Nephron (organoid): ENCODE data around the gene MELTF.

Source experiments
- H3K27ac Mint-ChIP-seq, 3 experiments: 2 replicates each; pipeline ENCODE4 v1.8.0; 2020; ENCODE audit warnings: mixed read lengths in 3 of 3, mild to moderate bottlenecking in 2 of 3, moderate library complexity in 1 of 3
- H3K27me3 Mint-ChIP-seq: 2 replicates; pipeline ENCODE4 v1.8.0; 2021; ENCODE audit warnings: low read depth, mild to moderate bottlenecking, moderate library complexity, mixed read lengths
- H3K36me3 Mint-ChIP-seq: 2 replicates; pipeline ENCODE4 v1.8.0; 2020; ENCODE audit warnings: low read depth, mixed read lengths
- H3K4me1 Mint-ChIP-seq: 2 replicates; pipeline ENCODE4 v1.8.0; 2020; ENCODE audit warnings: mixed read lengths
- H3K4me3 Mint-ChIP-seq, 3 experiments: 2 replicates each; pipeline ENCODE4 v1.8.0; 2020; ENCODE audit warnings: mild to moderate bottlenecking in 3 of 3, mixed read lengths in 3 of 3, moderate library complexity in 2 of 3
- H3K9me3 Mint-ChIP-seq: 2 replicates; pipeline ENCODE4 v1.8.0; 2020; ENCODE audit warnings: mixed read lengths
- CTCF ChIP-seq, 3 experiments: fragments of 200-600 bp; sonication (generic); IDR thresholded peaks; one replicate each; pipeline ENCODE4 v1.5.0; 2021; ENCODE audit warnings: antibody characterized with exemption in 3 of 3; ENCODE audit not compliant: unreplicated experiment in 3 of 3

MELTF gene

GRCh38 chr3:197019535-197019934 lies 10.1 kb downstream of the MELTF start:
- no peak overlapping the region for H3K4me3 Mint-ChIP-seq
- H3K4me1 Mint-ChIP-seq = peaks cover 10% of the 10 kb centered on the region
- no peaks in the 10 kb centered on the region for H3K9me3 Mint-ChIP-seq
- TF ChIP-seq CTCF (IDR thresholded peaks at IDR 0.05; ENCODE audit: unreplicated experiment in 3 of 3) = no peak
- no peak overlapping the region for H3K27ac Mint-ChIP-seq
- no peaks in the 10 kb centered on the region for H3K36me3 Mint-ChIP-seq
- peaks cover 53% of the 10 kb centered on the region for H3K27me3 Mint-ChIP-seq

GRCh38 chr3:197019021-197019420 lies 10.6 kb downstream of the MELTF start:
- H3K4me1 Mint-ChIP-seq = peaks cover 10% of the 10 kb centered on the region
- peaks cover 54% of the 10 kb centered on the region for H3K27me3 Mint-ChIP-seq
- no peaks in the 10 kb centered on the region for H3K36me3 Mint-ChIP-seq
- H3K4me3 Mint-ChIP-seq = no peak overlapping the region
- H3K27ac Mint-ChIP-seq = no peak overlapping the region
- no peak for TF ChIP-seq CTCF (IDR thresholded peaks at IDR 0.05; ENCODE audit: unreplicated experiment in 3 of 3)
- H3K9me3 Mint-ChIP-seq = no peaks in the 10 kb centered on the region

- no peaks in the 10 kb centered on the region for H3K36me3 Mint-ChIP-seq
- no peak overlapping the region for H3K4me3 Mint-ChIP-seq
- peaks cover 41% of the 10 kb centered on the region for H3K27me3 Mint-ChIP-seq
- H3K27ac Mint-ChIP-seq = no peak overlapping the region
- no peak for TF ChIP-seq CTCF (IDR thresholded peaks at IDR 0.05; ENCODE audit: unreplicated experiment in 3 of 3)
- H3K9me3 Mint-ChIP-seq = no peaks in the 10 kb centered on the region
- no peaks in the 10 kb centered on the region for H3K4me1 Mint-ChIP-seq
These were observed 12.6 kb downstream of the MELTF start for GRCh38 chr3:197017003-197017402.

GRCh38 chr3:197015790-197016736 lies 13.6 kb downstream of the MELTF start:
- no peak for TF ChIP-seq CTCF (IDR thresholded peaks at IDR 0.05; ENCODE audit: unreplicated experiment in 3 of 3)
- Mint-ChIP-seq H3K27ac (no peak overlapping the region), H3K27me3 (peaks cover 33% of the 10 kb centered on the region), H3K4me1 (peaks cover 3% of the 10 kb centered on the region), H3K9me3 (no peaks in the 10 kb centered on the region), H3K36me3 (no peaks in the 10 kb centered on the region), H3K4me3 (no peak overlapping the region)

GRCh38 chr3:197014942-197015575 lies 14.6 kb downstream of the MELTF start:
- no peaks in the 10 kb centered on the region for H3K9me3 Mint-ChIP-seq

More at GRCh38 chr3:197014942-197015575, 14.6 kb downstream of the MELTF start:
- Mint-ChIP-seq H3K36me3 (no peaks in the 10 kb centered on the region), H3K27me3 (peaks cover 26% of the 10 kb centered on the region), H3K27ac (no peak overlapping the region), H3K4me1 (peaks cover 6% of the 10 kb centered on the region), H3K4me3 (no peak overlapping the region)
- no peak for TF ChIP-seq CTCF (IDR thresholded peaks at IDR 0.05; ENCODE audit: unreplicated experiment in 3 of 3)
